ENCODE results near the gene BBS2.

DNA sequence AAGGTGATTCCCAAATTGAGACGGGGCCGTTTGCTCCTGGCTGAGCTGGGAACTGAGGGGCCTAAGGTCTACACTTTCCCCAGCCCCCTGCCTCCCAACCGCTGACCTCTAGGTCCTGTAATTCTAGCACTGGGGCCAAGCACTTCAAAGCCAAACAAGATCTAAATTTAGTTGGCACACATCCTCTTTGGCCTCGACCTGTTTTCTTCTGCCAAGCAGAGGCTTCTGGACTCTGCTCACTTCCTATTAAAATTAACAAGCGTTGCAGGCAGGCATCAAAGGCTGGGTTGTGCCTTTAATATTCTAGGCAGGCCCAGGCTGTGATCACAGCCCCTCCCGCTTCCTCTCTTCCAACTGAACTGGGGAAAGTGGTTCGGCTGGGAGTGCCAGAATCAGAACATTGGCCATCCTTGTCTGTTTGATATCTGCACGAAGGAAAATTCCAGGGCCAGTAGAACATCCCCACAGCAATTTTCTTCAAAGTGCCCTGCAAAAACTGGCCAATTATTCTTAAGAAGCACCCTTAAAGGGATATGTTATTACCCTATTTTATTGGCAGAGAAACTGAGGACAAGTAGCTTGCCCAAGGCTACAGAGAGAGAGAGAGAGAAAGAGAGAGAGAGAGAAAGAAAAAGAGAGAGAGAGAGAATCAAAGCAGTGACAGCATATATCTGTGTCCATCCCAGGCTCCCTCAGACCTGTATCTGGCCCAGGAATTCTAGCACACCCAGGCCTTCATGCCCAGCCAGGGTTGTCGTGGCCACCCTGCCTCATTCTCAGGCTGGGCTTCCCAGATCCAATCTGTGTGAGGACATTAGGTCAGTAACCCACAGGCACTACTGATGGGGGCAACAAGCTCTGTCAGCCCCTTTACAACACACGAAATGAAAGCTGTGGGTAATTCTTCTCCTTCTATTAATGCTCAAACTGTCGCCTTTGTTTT, 32.2 kb upstream of the BBS2 start:
- TF ChIP-seq, protein P1, sequence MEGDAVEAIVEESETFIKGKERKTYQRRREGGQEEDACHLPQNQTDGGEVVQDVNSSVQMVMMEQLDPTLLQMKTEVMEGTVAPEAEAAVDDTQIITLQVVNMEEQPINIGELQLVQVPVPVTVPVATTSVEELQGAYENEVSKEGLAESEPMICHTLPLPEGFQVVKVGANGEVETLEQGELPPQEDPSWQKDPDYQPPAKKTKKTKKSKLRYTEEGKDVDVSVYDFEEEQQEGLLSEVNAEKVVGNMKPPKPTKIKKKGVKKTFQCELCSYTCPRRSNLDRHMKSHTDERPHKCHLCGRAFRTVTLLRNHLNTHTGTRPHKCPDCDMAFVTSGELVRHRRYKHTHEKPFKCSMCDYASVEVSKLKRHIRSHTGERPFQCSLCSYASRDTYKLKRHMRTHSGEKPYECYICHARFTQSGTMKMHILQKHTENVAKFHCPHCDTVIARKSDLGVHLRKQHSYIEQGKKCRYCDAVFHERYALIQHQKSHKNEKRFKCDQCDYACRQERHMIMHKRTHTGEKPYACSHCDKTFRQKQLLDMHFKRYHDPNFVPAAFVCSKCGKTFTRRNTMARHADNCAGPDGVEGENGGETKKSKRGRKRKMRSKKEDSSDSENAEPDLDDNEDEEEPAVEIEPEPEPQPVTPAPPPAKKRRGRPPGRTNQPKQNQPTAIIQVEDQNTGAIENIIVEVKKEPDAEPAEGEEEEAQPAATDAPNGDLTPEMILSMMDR (IDR thresholded peaks at IDR 0.05), result no peak
- TF ChIP-seq POLR2A (IDR thresholded peaks at IDR 0.05) (no peak), EP300 (IDR thresholded peaks at IDR 0.05) (no peak)

Data from tibial nerve (tissue), 4 donors.